HepG2 (cell line): Measurements from ENCODE around the gene COLEC12. TPM values are rescaled to one million over a fixed set of nuclear protein-coding genes. Genes with fewer than 3 reads are reported as not detected.

ENCODE experiments used
- DPF2 ChIP-seq: sonication (generic); formaldehyde crosslinking; IDR thresholded peaks from 2 replicates; pipeline ENCODE4 v1.4.0; 2020; ENCODE audit warnings: mild to moderate bottlenecking, low read depth, missing genetic modification reagents, borderline replicate concordance
- FOXK1 ChIP-seq: sonication (generic); formaldehyde crosslinking; IDR thresholded peaks from 2 replicates; pipeline ENCODE4 v1.4.0; 2020; ENCODE audit warnings: low read depth, missing genetic modification reagents, borderline replicate concordance
- GFI1 ChIP-seq: sonication (generic); formaldehyde crosslinking; IDR thresholded peaks from 2 replicates; pipeline ENCODE4 v1.5.0; 2020; ENCODE audit warnings: missing genetic modification reagents, mild to moderate bottlenecking, borderline replicate concordance
- HNF4A ChIP-seq: sonication (generic); formaldehyde crosslinking; IDR thresholded peaks from 2 replicates; pipeline ENCODE4 v1.4.0; 2020; ENCODE audit warnings: missing genetic modification reagents
- HNRNPLL ChIP-seq: fragments of 200-400 bp; formaldehyde crosslinking; IDR thresholded peaks from 2 replicates; pipeline ENCODE4 v1.6.1; 2017; ENCODE audit warnings: mild to moderate bottlenecking, low read depth, low read length; ENCODE audit not compliant: poor library complexity, severe bottlenecking
- IRF2 ChIP-seq: IDR thresholded peaks from 2 replicates; pipeline ENCODE4 v1.6.1; 2018; ENCODE audit warnings: missing genetic modification reagents, missing compliant biosample characterization
- JUN ChIP-seq: sonication (generic); formaldehyde crosslinking; IDR thresholded peaks from 2 replicates; pipeline ENCODE4 v1.4.0; 2020; ENCODE audit warnings: mild to moderate bottlenecking, missing genetic modification reagents
- KLF6 ChIP-seq: IDR thresholded peaks from 2 replicates; pipeline ENCODE4 v1.8.0; 2016; ENCODE audit warnings: missing biosample characterization, missing genetic modification reagents
- MTF1 ChIP-seq: sonication (generic); formaldehyde crosslinking; IDR thresholded peaks from 2 replicates; pipeline ENCODE4 v1.5.0; 2020; ENCODE audit warnings: missing genetic modification reagents
- MXD4 ChIP-seq: IDR thresholded peaks from 2 replicates; pipeline ENCODE4 v1.6.1; 2016; ENCODE audit warnings: mild to moderate bottlenecking, missing biosample characterization, missing genetic modification reagents
- PBX2 ChIP-seq: IDR thresholded peaks from 2 replicates; pipeline ENCODE4 v1.6.1; 2016; ENCODE audit warnings: control low read depth
- PRMT3 ChIP-seq: sonication (generic); formaldehyde crosslinking; IDR thresholded peaks from 2 replicates; pipeline ENCODE4 v1.8.1; 2022; ENCODE audit warnings: low read depth, mild to moderate bottlenecking, moderate library complexity, missing genetic modification reagents, borderline replicate concordance
- TAF1 ChIP-seq: sonication (generic); formaldehyde crosslinking; IDR thresholded peaks from 2 replicates; pipeline ENCODE4 v1.4.0; 2020; ENCODE audit warnings: missing genetic modification reagents
- TAF15 ChIP-seq: fragments of 200-400 bp; formaldehyde crosslinking; IDR thresholded peaks from one replicate; pipeline ENCODE4 v1.6.1; 2018; ENCODE audit warnings: mild to moderate bottlenecking, low read depth, low read length; ENCODE audit not compliant: poor library complexity, severe bottlenecking
- TMF1 ChIP-seq: sonication (generic); formaldehyde crosslinking; IDR thresholded peaks from 2 replicates; pipeline ENCODE4 v1.8.1; 2022; ENCODE audit warnings: low read depth, missing genetic modification reagents
- ZNF317 ChIP-seq: sonication (generic); formaldehyde crosslinking; IDR thresholded peaks from 2 replicates; pipeline ENCODE4 v1.5.0; 2020; ENCODE audit warnings: mild to moderate bottlenecking, missing genetic modification reagents
- ZNF780A ChIP-seq: sonication (generic); formaldehyde crosslinking; IDR thresholded peaks from 2 replicates; pipeline ENCODE4 v1.8.0; 2022; ENCODE audit warnings: mild to moderate bottlenecking, missing genetic modification reagents, moderate library complexity
- ZNF891 ChIP-seq: sonication (generic); formaldehyde crosslinking; IDR thresholded peaks from 2 replicates; pipeline ENCODE4 v1.5.0; 2020; ENCODE audit warnings: mild to moderate bottlenecking, missing genetic modification reagents
- polyA plus RNA-seq, 8 experiments: library from polyadenylated mRNA; depleted of rRNA in 3 of 8; stranded (reverse) in 7 of 8; unstranded in 1 of 8; fragments of >200 nt; fragmentation: Illumina TruSeq in 4 of 8; extraction: Trizol in 4 of 8; gene quantifications; 2 replicates each; pipeline versions ENCODE4 v1.2.1 to v1.2.3, GENCODE V29; 2011 to 2016; ENCODE audit warnings: low read depth in 4 of 8, missing spikeins in 1 of 8, mixed read lengths in 1 of 8; ENCODE audit not compliant: insufficient read depth in 1 of 8
- total RNA-seq, 5 experiments: library from RNA; depleted of rRNA; stranded (reverse); fragments of >200 nt; fragmentation: Illumina TruSeq; extraction: Trizol; gene quantifications; 2 replicates each; pipeline ENCODE4 v1.2.3, GENCODE V29; 2016; ENCODE audit warnings: low read depth in 1 of 5
- TF ChIP-seq, protein P1 (sequence below): sonication (generic); formaldehyde crosslinking; IDR thresholded peaks from 2 replicates; pipeline ENCODE4 v1.8.0; 2022; ENCODE audit warnings: mild to moderate bottlenecking, missing genetic modification reagents
- TF ChIP-seq, protein P2 (sequence below): sonication (generic); formaldehyde crosslinking; conservative IDR thresholded peaks from 2 replicates; pipeline ENCODE4 v1.8.0; 2022; ENCODE audit warnings: missing genetic modification reagents
- TF ChIP-seq, protein P3 (sequence below): IDR thresholded peaks from 2 replicates; pipeline ENCODE4 v1.6.1; 2016
- TF ChIP-seq, protein P4 (sequence below): IDR thresholded peaks from 2 replicates; pipeline ENCODE4 v1.6.1; 2018; ENCODE audit warnings: missing genetic modification reagents, mild to moderate bottlenecking, missing compliant biosample characterization

Gene COLEC12
- total and polyA plus RNA-seq, 2 of the 13 experiments (the other 11 are each of a cell fraction or from before 2014, with no cell fraction given) = 0.02 to 0.11 TPM

GRCh38 chr18:267688-268552 lies 232.6 kb downstream of the COLEC12 start, which contains the start of gene THOC1 (continued):
- TF ChIP-seq TAF1 (CRISPR knock-in tag) = peak; percentile 94
- peak; percentile 68 for TF ChIP-seq JUN (CRISPR knock-in tag)
- TF ChIP-seq, protein P1, sequence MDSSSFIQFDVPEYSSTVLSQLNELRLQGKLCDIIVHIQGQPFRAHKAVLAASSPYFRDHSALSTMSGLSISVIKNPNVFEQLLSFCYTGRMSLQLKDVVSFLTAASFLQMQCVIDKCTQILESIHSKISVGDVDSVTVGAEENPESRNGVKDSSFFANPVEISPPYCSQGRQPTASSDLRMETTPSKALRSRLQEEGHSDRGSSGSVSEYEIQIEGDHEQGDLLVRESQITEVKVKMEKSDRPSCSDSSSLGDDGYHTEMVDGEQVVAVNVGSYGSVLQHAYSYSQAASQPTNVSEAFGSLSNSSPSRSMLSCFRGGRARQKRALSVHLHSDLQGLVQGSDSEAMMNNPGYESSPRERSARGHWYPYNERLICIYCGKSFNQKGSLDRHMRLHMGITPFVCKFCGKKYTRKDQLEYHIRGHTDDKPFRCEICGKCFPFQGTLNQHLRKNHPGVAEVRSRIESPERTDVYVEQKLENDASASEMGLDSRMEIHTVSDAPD (CRISPR knock-in tag) = 0 out of 2 replicates have a peak, but pooled peaks have one; percentile 20
- peak; percentile 82 for TF ChIP-seq IRF2 (CRISPR knock-in tag)
- TF ChIP-seq GFI1 (CRISPR knock-in tag) = peak; percentile 70
- no peak for TF ChIP-seq PBX2 (CRISPR knock-in tag)
- TF ChIP-seq, protein P2, sequence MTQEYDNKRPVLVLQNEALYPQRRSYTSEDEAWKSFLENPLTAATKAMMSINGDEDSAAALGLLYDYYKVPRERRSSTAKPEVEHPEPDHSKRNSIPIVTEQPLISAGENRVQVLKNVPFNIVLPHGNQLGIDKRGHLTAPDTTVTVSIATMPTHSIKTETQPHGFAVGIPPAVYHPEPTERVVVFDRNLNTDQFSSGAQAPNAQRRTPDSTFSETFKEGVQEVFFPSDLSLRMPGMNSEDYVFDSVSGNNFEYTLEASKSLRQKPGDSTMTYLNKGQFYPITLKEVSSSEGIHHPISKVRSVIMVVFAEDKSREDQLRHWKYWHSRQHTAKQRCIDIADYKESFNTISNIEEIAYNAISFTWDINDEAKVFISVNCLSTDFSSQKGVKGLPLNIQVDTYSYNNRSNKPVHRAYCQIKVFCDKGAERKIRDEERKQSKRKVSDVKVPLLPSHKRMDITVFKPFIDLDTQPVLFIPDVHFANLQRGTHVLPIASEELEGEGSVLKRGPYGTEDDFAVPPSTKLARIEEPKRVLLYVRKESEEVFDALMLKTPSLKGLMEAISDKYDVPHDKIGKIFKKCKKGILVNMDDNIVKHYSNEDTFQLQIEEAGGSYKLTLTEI = no peak
- peak; percentile 92 for TF ChIP-seq FOXK1 (CRISPR knock-in tag)
- 0 out of 2 replicates have a peak, but pooled peaks have one; percentile 30 for TF ChIP-seq MTF1 (CRISPR knock-in tag)
- TF ChIP-seq ZNF780A (CRISPR knock-in tag) = no peak; the same call in 1 of the 2 replicates
- peak; percentile 81; the same call in 1 of the 2 replicates for TF ChIP-seq TMF1 (CRISPR knock-in tag)
- TF ChIP-seq, protein P3, sequence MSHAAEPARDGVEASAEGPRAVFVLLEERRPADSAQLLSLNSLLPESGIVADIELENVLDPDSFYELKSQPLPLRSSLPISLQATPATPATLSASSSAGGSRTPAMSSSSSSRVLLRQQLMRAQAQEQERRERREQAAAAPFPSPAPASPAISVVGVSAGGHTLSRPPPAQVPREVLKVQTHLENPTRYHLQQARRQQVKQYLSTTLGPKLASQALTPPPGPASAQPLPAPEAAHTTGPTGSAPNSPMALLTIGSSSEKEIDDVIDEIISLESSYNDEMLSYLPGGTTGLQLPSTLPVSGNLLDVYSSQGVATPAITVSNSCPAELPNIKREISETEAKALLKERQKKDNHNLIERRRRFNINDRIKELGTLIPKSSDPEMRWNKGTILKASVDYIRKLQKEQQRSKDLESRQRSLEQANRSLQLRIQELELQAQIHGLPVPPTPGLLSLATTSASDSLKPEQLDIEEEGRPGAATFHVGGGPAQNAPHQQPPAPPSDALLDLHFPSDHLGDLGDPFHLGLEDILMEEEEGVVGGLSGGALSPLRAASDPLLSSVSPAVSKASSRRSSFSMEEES (CRISPR knock-in tag) = 0 out of 2 replicates have a peak, but pooled peaks have one; percentile 16
- TF ChIP-seq MXD4 = peak; percentile 32; the same call in 1 of the 2 replicates
- TF ChIP-seq HNRNPLL = peak; percentile 83
- no peak for TF ChIP-seq PRMT3
- TF ChIP-seq HNF4A = no peak
- peak; percentile 94 for TF ChIP-seq ZNF891 (CRISPR knock-in tag)
- peak; percentile 65; the same call in 1 of the 2 replicates for TF ChIP-seq ZNF317 (CRISPR knock-in tag)
- TF ChIP-seq, protein P4, sequence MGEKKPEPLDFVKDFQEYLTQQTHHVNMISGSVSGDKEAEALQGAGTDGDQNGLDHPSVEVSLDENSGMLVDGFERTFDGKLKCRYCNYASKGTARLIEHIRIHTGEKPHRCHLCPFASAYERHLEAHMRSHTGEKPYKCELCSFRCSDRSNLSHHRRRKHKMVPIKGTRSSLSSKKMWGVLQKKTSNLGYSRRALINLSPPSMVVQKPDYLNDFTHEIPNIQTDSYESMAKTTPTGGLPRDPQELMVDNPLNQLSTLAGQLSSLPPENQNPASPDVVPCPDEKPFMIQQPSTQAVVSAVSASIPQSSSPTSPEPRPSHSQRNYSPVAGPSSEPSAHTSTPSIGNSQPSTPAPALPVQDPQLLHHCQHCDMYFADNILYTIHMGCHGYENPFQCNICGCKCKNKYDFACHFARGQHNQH (CRISPR knock-in tag) = peak; percentile 97
- 0 out of 2 replicates have a peak, but pooled peaks have one; percentile 65 for TF ChIP-seq KLF6 (CRISPR knock-in tag)
- no peak for TF ChIP-seq TAF15
- TF ChIP-seq DPF2 (CRISPR knock-in tag) = no peak
